Measurements from ENCODE around the gene EXO1.

Gene EXO1

GRCh38 chr1:241827264-241827663, 20.7 kb upstream of the EXO1 start:
- Histone ChIP-seq H3K4me3 (ENCODE audit: low read length, poor library complexity, severe bottlenecking) (no peak overlapping the region), H2AFZ (ENCODE audit: low read length) (no peak overlapping the region), H3K79me2 (ENCODE audit: insufficient read depth, low read length) (no peaks in the 10 kb centered on the region), H3K36me3 (ENCODE audit: insufficient read depth, low read length) (no peaks in the 10 kb centered on the region), H3K9me2 (replicated peaks; ENCODE audit: low read depth, low read length) (no peaks in the 10 kb centered on the region), H3K4me1 (ENCODE audit: insufficient read depth, low read length, poor library complexity, severe bottlenecking) (no peaks in the 10 kb centered on the region), H4K20me1 (ENCODE audit: insufficient read depth, low read length, poor library complexity, severe bottlenecking) (no peaks in the 10 kb centered on the region), H3F3A (ENCODE audit: low read depth) (no peaks in the 10 kb centered on the region), H3K9ac (ENCODE audit: low read depth, low read length, poor library complexity, severe bottlenecking) (no peak overlapping the region), H3K4me2 (ENCODE audit: low read depth, low read length, poor library complexity, severe bottlenecking) (no peak overlapping the region), H3K9me3 (ENCODE audit: insufficient read depth, low read depth, low read length) (no peaks in the 10 kb centered on the region), H3K27me3 (ENCODE audit: insufficient read depth, low read length, poor library complexity, severe bottlenecking) (no peaks in the 10 kb centered on the region)
- TF ChIP-seq, protein P1, sequence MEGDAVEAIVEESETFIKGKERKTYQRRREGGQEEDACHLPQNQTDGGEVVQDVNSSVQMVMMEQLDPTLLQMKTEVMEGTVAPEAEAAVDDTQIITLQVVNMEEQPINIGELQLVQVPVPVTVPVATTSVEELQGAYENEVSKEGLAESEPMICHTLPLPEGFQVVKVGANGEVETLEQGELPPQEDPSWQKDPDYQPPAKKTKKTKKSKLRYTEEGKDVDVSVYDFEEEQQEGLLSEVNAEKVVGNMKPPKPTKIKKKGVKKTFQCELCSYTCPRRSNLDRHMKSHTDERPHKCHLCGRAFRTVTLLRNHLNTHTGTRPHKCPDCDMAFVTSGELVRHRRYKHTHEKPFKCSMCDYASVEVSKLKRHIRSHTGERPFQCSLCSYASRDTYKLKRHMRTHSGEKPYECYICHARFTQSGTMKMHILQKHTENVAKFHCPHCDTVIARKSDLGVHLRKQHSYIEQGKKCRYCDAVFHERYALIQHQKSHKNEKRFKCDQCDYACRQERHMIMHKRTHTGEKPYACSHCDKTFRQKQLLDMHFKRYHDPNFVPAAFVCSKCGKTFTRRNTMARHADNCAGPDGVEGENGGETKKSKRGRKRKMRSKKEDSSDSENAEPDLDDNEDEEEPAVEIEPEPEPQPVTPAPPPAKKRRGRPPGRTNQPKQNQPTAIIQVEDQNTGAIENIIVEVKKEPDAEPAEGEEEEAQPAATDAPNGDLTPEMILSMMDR (conservative IDR thresholded peaks at IDR 0.05; ENCODE audit: low read length): no peak
- no peak for TF ChIP-seq EZH2phosphoT487 (IDR thresholded peaks at IDR 0.05; ENCODE audit: borderline replicate concordance)

DNA sequence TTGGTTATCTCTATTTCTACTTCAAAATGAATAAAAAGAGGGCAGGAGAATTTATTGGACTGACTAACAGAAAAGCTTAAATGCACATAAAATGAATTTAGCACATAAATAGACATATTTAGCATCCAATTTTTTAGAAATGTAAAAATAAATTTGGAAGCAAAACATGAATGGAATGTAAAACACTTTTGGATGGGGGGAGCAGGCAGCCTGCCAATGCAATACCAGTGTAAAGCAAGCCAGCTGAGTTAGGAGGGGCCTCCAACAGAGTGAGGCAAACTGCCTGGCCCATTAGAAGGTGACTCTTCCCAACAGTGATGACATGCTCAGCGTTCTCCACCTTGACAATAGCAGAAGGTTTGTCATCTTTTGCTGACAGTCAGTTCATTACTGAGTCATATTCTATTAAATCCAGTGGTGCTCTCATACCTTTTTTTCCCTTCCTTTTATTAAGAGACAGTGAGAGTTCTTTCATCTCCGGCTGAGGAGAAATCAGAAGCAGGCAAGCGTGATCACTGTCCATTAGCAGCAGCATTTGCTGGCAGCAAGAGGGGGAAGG, 19.5 kb upstream of the EXO1 start:
- Histone ChIP-seq H3K9ac (ENCODE audit: low read depth, low read length, poor library complexity, severe bottlenecking) (no peak overlapping the region), H3K36me3 (ENCODE audit: insufficient read depth, low read length) (no peaks in the 10 kb centered on the region), H3K9me2 (replicated peaks; ENCODE audit: low read depth, low read length) (no peaks in the 10 kb centered on the region), H3K4me2 (ENCODE audit: low read depth, low read length, poor library complexity, severe bottlenecking) (no peak overlapping the region), H3K4me1 (ENCODE audit: insufficient read depth, low read length, poor library complexity, severe bottlenecking) (no peaks in the 10 kb centered on the region), H3K4me3 (ENCODE audit: low read length, poor library complexity, severe bottlenecking) (no peak overlapping the region), H3K9me3 (ENCODE audit: insufficient read depth, low read depth, low read length) (no peaks in the 10 kb centered on the region), H3K79me2 (ENCODE audit: insufficient read depth, low read length) (no peaks in the 10 kb centered on the region), H2AFZ (ENCODE audit: low read length) (no peak overlapping the region), H4K20me1 (ENCODE audit: insufficient read depth, low read length, poor library complexity, severe bottlenecking) (no peaks in the 10 kb centered on the region), H3F3A (ENCODE audit: low read depth) (no peaks in the 10 kb centered on the region), H3K27me3 (ENCODE audit: insufficient read depth, low read length, poor library complexity, severe bottlenecking) (no peaks in the 10 kb centered on the region)
- no peak for TF ChIP-seq EZH2phosphoT487 (IDR thresholded peaks at IDR 0.05; ENCODE audit: borderline replicate concordance)
- TF ChIP-seq, protein P1 (conservative IDR thresholded peaks at IDR 0.05; ENCODE audit: low read length): no peak

GRCh38 chr1:241829468-241829867, 18.5 kb upstream of the EXO1 start:
- Histone ChIP-seq H3K9ac (ENCODE audit: low read depth, low read length, poor library complexity, severe bottlenecking) (no peak overlapping the region), H3K4me1 (ENCODE audit: insufficient read depth, low read length, poor library complexity, severe bottlenecking) (no peaks in the 10 kb centered on the region), H3K9me2 (replicated peaks; ENCODE audit: low read depth, low read length) (no peaks in the 10 kb centered on the region), H3K36me3 (ENCODE audit: insufficient read depth, low read length) (no peaks in the 10 kb centered on the region), H3K4me2 (ENCODE audit: low read depth, low read length, poor library complexity, severe bottlenecking) (no peak overlapping the region), H3K9me3 (ENCODE audit: insufficient read depth, low read depth, low read length) (no peaks in the 10 kb centered on the region), H3K27me3 (ENCODE audit: insufficient read depth, low read length, poor library complexity, severe bottlenecking) (no peaks in the 10 kb centered on the region), H3F3A (ENCODE audit: low read depth) (no peaks in the 10 kb centered on the region), H3K79me2 (ENCODE audit: insufficient read depth, low read length) (no peaks in the 10 kb centered on the region), H2AFZ (ENCODE audit: low read length) (no peak overlapping the region), H3K4me3 (ENCODE audit: low read length, poor library complexity, severe bottlenecking) (no peak overlapping the region), H4K20me1 (ENCODE audit: insufficient read depth, low read length, poor library complexity, severe bottlenecking) (no peaks in the 10 kb centered on the region)
- TF ChIP-seq, protein P1 (conservative IDR thresholded peaks at IDR 0.05; ENCODE audit: low read length): no peak
- no peak for TF ChIP-seq EZH2phosphoT487 (IDR thresholded peaks at IDR 0.05; ENCODE audit: borderline replicate concordance)

Data from Loucy (cell line).